Peyer's patch (tissue), 4 donors: Measurements from ENCODE around the gene MAPK10.

Source experiments
- POLR2A ChIP-seq, 2 donors: fragments of 450-650 bp; IDR thresholded peaks; one replicate each; pipeline ENCODE4 v1.5.1; 2017; ENCODE audit warnings: antibody characterized with exemption in 2 of 2, mild to moderate bottlenecking in 2 of 2, moderate library complexity in 2 of 2
- TF ChIP-seq, protein P1 (sequence below), 6 experiments: fragments of 450-650 bp in 4 of 6; fragments of 200-600 bp in 2 of 6; sonication (generic) in 1 of 6; IDR thresholded peaks; one replicate each; pipeline ENCODE4 v1.5.1; 2017 to 2019; ENCODE audit warnings: antibody characterized with exemption in 6 of 6, mild to moderate bottlenecking in 3 of 6, moderate library complexity in 1 of 6

DNA sequence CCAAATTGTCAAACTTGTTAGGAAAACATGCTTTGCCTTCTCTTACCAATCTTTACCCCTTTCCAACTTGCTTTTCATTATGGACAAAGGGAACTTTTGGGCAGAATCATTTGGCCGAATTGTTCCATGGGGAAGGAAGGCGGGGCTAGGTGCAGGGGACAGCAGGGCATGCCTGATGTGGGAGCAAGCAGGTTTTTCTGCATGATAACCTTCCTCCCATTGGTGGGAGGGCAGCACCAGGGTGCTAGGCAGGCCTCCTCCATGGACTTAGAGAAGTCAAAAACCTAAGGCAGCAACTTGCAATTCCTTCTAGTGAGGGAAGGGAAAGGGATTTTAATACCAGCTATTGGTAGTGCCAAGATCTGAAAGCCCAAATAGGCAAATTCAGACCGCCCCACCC lies 260.5 kb downstream of the MAPK10 start:
- TF ChIP-seq, protein P1, sequence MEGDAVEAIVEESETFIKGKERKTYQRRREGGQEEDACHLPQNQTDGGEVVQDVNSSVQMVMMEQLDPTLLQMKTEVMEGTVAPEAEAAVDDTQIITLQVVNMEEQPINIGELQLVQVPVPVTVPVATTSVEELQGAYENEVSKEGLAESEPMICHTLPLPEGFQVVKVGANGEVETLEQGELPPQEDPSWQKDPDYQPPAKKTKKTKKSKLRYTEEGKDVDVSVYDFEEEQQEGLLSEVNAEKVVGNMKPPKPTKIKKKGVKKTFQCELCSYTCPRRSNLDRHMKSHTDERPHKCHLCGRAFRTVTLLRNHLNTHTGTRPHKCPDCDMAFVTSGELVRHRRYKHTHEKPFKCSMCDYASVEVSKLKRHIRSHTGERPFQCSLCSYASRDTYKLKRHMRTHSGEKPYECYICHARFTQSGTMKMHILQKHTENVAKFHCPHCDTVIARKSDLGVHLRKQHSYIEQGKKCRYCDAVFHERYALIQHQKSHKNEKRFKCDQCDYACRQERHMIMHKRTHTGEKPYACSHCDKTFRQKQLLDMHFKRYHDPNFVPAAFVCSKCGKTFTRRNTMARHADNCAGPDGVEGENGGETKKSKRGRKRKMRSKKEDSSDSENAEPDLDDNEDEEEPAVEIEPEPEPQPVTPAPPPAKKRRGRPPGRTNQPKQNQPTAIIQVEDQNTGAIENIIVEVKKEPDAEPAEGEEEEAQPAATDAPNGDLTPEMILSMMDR (IDR thresholded peaks at IDR 0.05) = no peak
- no peak for TF ChIP-seq POLR2A (IDR thresholded peaks at IDR 0.05)
